ENCODE results near the gene RNF2. TPM values are rescaled to one million over a fixed set of nuclear protein-coding genes. Genes with fewer than 3 reads are reported as not detected.
A peak's percentile ranks its signal among the peaks of the same experiment; 100 is the strongest.

The RNF2 gene
- polyA plus RNA-seq, 4 donors: 3.2 to 24.8 (median 4.7) TPM

DNA sequence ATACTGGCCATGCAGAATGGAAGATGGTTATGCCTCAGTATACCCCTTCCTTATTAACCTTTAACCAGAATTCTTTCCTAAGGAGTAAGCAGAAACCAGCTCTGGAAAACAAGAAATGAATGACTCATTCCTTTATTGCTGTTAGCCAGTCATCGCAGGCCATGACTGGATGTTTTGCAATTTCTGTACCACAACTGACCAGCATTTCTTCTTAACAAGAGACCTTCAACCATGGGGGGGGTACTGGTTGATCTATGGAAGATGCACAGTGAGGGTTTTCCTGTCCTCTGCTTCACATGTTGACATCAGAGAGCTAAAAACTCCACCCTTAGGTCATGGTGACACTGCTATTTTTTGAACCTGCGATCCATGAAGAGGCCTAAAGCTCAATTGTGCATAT, 28.0 kb upstream of the RNF2 start:
- no peaks in the 10 kb centered on the region for H3K36me3 ChIP-seq (ENCODE audit: control insufficient read depth in 3 of 3, insufficient read depth in 2 of 3, low read depth in 1 of 3, low read length in 3 of 3)
- no peak for FAIRE-seq
- H3K27ac ChIP-seq (ENCODE audit: low read depth in 1 of 3, low read length in 2 of 3): peak overlapping the region in 1 of 3 donors; percentile 19
- peak; percentile 23 to 71 for DNase-seq
- no peaks in the 10 kb centered on the region for H3K9me3 ChIP-seq (ENCODE audit: control insufficient read depth in 2 of 2, insufficient read depth in 1 of 2, low read depth in 1 of 2, low read length in 1 of 2)
- peaks cover 0 to 4% (median 0%) of the 10 kb centered on the region in 3 donors for H3K4me1 ChIP-seq (ENCODE audit: control insufficient read depth in 3 of 3, insufficient read depth in 2 of 3, low read depth in 1 of 3, low read length in 2 of 3)
- no peak overlapping the region for H3K4me3 ChIP-seq (ENCODE audit: low read depth in 1 of 3, low read length in 3 of 3)
- no peaks in the 10 kb centered on the region for H3K27me3 ChIP-seq (ENCODE audit: control insufficient read depth in 3 of 3, insufficient read depth in 3 of 3, low read length in 3 of 3)
- 51 to 72% (median 53%) methylated on average over 2 of the region's 2 CpGs for WGBS, 3 donors

DNA sequence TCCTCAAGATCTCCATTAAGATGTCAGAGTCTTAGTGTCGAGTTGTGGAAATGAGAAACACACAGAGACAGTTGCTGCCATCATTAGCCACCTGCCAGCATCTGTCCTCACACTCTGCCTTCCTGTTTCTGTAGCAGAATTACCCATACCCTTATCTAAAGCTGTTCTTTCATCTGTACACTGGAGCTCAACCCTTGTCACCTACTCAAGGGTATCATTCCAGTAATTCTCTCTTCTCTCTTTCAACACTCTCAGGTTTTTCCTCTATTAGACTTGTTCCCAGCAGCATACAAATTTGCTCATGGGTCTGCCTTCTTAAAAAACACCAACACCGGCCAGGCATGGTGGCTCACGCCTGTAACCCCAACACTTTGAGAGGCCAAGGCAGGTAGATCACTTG, 27.4 kb upstream of the RNF2 start:
- FAIRE-seq: no peak
- Histone ChIP-seq H3K36me3 (ENCODE audit: control insufficient read depth in 3 of 3, insufficient read depth in 2 of 3, low read depth in 1 of 3, low read length in 3 of 3) (no peaks in the 10 kb centered on the region), H3K27me3 (ENCODE audit: control insufficient read depth in 3 of 3, insufficient read depth in 3 of 3, low read length in 3 of 3) (no peaks in the 10 kb centered on the region), H3K4me3 (ENCODE audit: low read depth in 1 of 3, low read length in 3 of 3) (no peak overlapping the region), H3K27ac (ENCODE audit: low read depth in 1 of 3, low read length in 2 of 3) (peak overlapping the region in 1 of 3 donors; percentile 19), H3K4me1 (ENCODE audit: control insufficient read depth in 3 of 3, insufficient read depth in 2 of 3, low read depth in 1 of 3, low read length in 2 of 3) (peaks cover 0 to 4% (median 0%) of the 10 kb centered on the region in 3 donors), H3K9me3 (ENCODE audit: control insufficient read depth in 2 of 2, insufficient read depth in 1 of 2, low read depth in 1 of 2, low read length in 1 of 2) (no peaks in the 10 kb centered on the region)
- DNase-seq: peak in 1 of 2 donors; percentile 9
- 83 to 96% (median 84%) methylated on average over 3 of the region's 3 CpGs for WGBS, 3 donors

DNA sequence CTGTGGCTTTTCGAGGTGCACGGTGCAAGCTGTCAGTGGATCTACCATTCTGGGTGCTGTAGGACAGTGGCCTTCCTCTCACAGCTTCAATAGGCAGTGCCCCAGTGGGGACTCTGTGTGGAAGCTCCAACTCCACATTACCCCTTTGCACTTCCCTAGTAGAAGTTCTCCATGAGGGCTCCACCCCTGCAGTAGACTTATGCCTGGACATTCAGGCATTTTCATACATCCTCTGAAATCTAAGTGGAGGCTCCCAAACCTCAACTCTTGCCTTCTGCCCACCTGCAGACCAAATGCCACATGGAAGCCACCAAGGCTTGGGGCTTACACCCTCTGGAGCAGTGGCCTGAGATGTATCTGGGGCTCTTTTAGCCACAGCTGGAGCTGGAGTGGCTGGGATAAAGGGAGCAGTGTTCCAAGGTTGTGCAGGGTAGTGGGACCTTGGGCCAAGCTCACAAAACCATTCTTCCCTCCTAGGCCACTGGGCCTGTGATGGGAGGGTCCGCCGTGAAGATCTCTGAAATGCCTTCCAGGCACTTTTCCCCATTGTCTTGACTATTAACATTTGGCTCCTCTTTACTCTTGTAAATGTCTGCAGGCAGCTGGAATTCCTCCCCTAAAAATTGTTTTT, 18.0 kb upstream of the RNF2 start:
- no peak for FAIRE-seq
- Histone ChIP-seq H3K27ac (ENCODE audit: low read depth in 1 of 3, low read length in 2 of 3) (no peak overlapping the region), H3K4me1 (ENCODE audit: control insufficient read depth in 3 of 3, insufficient read depth in 2 of 3, low read depth in 1 of 3, low read length in 2 of 3) (no peaks in the 10 kb centered on the region), H3K9me3 (ENCODE audit: control insufficient read depth in 2 of 2, insufficient read depth in 1 of 2, low read depth in 1 of 2, low read length in 1 of 2) (peaks cover 0 to 29% of the 10 kb centered on the region in 2 donors), H3K4me3 (ENCODE audit: low read depth in 1 of 3, low read length in 3 of 3) (no peak overlapping the region), H3K27me3 (ENCODE audit: control insufficient read depth in 3 of 3, insufficient read depth in 3 of 3, low read length in 3 of 3) (no peaks in the 10 kb centered on the region), H3K36me3 (ENCODE audit: control insufficient read depth in 3 of 3, insufficient read depth in 2 of 3, low read depth in 1 of 3, low read length in 3 of 3) (no peaks in the 10 kb centered on the region)
- WGBS, 3 donors: 95 to 97% (median 95%) methylated on average over 4 of the region's 4 CpGs
- no peak for DNase-seq

DNA sequence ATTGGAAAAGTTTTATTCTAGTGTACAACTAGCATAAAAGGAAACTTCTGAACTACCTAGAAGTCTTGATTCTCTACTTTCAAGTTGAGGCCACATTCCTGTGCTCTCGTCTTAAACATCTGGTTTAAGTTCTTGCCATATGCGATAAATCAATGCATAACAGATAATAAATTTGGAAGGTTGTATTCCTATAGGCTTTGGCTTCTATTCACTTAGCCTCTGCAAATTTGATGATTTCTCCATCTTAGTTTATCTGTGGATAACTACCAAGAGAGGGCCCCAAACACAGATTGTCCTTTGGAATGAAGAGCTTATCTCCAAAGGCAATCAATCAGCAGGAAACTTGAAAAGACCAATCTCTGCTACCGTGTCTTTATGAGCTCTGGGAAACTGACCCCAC, 11.7 kb upstream of the RNF2 start:
- H3K36me3 ChIP-seq (ENCODE audit: control insufficient read depth in 3 of 3, insufficient read depth in 2 of 3, low read depth in 1 of 3, low read length in 3 of 3): no peaks in the 10 kb centered on the region
- H3K27ac ChIP-seq (ENCODE audit: low read depth in 1 of 3, low read length in 2 of 3): no peak overlapping the region
- no peak for DNase-seq
- H3K4me3 ChIP-seq (ENCODE audit: low read depth in 1 of 3, low read length in 3 of 3): no peak overlapping the region
- no peaks in the 10 kb centered on the region for H3K4me1 ChIP-seq (ENCODE audit: control insufficient read depth in 3 of 3, insufficient read depth in 2 of 3, low read depth in 1 of 3, low read length in 2 of 3)
- 67 to 73% (median 69%) methylated on average over 3 of the region's 3 CpGs for WGBS, 3 donors
- no peaks in the 10 kb centered on the region for H3K27me3 ChIP-seq (ENCODE audit: control insufficient read depth in 3 of 3, insufficient read depth in 3 of 3, low read length in 3 of 3)
- no peak for FAIRE-seq
- H3K9me3 ChIP-seq (ENCODE audit: control insufficient read depth in 2 of 2, insufficient read depth in 1 of 2, low read depth in 1 of 2, low read length in 1 of 2): no peaks in the 10 kb centered on the region

DNA sequence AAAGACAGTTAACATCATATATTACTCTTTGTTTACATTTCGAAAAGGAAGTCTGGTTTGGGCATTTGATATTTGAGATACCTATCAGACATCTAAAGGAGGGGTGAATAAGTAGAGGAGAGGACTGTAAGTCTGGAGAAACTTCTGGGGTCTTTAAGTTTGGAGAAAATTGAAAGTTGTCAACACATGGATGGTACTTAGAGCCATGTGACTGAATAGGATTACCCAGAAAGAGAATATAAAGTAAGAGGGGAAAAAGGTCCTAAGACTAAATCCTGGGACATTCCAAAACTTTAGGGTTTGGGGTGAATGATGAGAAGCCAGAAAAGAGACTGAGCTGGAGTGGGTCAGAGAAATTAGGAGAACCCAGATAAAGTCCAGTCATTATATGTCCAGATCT, 10.1 kb upstream of the RNF2 start:
- H3K27ac ChIP-seq (ENCODE audit: low read depth in 1 of 3, low read length in 2 of 3): no peak overlapping the region
- 68 to 78% (median 76%) methylated on average over 1 of the region's 1 CpG for WGBS, 3 donors
- DNase-seq (no peak), FAIRE-seq (no peak)
- H3K27me3 ChIP-seq (ENCODE audit: control insufficient read depth in 3 of 3, insufficient read depth in 3 of 3, low read length in 3 of 3): no peaks in the 10 kb centered on the region
- H3K4me1 ChIP-seq (ENCODE audit: control insufficient read depth in 3 of 3, insufficient read depth in 2 of 3, low read depth in 1 of 3, low read length in 2 of 3): no peaks in the 10 kb centered on the region
- H3K9me3 ChIP-seq (ENCODE audit: control insufficient read depth in 2 of 2, insufficient read depth in 1 of 2, low read depth in 1 of 2, low read length in 1 of 2): no peaks in the 10 kb centered on the region
- H3K4me3 ChIP-seq (ENCODE audit: low read depth in 1 of 3, low read length in 3 of 3): no peak overlapping the region
- no peaks in the 10 kb centered on the region for H3K36me3 ChIP-seq (ENCODE audit: control insufficient read depth in 3 of 3, insufficient read depth in 2 of 3, low read depth in 1 of 3, low read length in 3 of 3)

DNA sequence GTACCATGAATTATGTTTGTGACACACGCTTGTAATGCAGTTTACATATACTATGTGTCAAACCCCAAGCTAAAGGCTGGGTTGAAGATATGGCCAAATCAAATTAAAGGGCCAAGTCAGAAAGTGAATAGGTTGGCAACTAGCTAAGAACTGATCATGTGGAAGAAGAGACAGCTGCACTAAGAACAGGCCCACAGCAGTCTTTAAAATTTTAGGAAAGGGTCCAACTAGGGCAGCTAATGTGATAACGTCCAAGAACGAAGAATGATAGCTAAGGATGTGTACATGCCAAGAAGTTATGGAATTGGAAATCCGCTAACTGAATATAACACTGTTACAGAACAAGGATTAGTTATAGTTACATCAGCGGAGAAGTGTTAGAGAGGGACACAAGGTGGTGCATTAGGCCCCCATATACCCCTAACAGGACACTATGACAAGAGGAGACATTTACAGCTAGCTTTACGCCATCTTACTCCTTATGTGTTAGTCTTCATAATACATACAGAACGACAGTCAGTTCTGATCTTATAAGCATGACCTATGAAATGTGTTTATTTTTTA, 6.5 kb upstream of the RNF2 start:
- FAIRE-seq (no peak), DNase-seq (no peak)
- no peak overlapping the region for H3K27ac ChIP-seq (ENCODE audit: low read depth in 1 of 3, low read length in 2 of 3)
- no peaks in the 10 kb centered on the region for H3K4me1 ChIP-seq (ENCODE audit: control insufficient read depth in 3 of 3, insufficient read depth in 2 of 3, low read depth in 1 of 3, low read length in 2 of 3)
- H3K27me3 ChIP-seq (ENCODE audit: control insufficient read depth in 3 of 3, insufficient read depth in 3 of 3, low read length in 3 of 3): no peaks in the 10 kb centered on the region
- H3K9me3 ChIP-seq (ENCODE audit: control insufficient read depth in 2 of 2, insufficient read depth in 1 of 2, low read depth in 1 of 2, low read length in 1 of 2): no peaks in the 10 kb centered on the region
- 90 to 96% (median 94%) methylated on average over 7 of the region's 7 CpGs for WGBS, 3 donors
- no peaks in the 10 kb centered on the region for H3K36me3 ChIP-seq (ENCODE audit: control insufficient read depth in 3 of 3, insufficient read depth in 2 of 3, low read depth in 1 of 3, low read length in 3 of 3)
- no peak overlapping the region for H3K4me3 ChIP-seq (ENCODE audit: low read depth in 1 of 3, low read length in 3 of 3)

DNA sequence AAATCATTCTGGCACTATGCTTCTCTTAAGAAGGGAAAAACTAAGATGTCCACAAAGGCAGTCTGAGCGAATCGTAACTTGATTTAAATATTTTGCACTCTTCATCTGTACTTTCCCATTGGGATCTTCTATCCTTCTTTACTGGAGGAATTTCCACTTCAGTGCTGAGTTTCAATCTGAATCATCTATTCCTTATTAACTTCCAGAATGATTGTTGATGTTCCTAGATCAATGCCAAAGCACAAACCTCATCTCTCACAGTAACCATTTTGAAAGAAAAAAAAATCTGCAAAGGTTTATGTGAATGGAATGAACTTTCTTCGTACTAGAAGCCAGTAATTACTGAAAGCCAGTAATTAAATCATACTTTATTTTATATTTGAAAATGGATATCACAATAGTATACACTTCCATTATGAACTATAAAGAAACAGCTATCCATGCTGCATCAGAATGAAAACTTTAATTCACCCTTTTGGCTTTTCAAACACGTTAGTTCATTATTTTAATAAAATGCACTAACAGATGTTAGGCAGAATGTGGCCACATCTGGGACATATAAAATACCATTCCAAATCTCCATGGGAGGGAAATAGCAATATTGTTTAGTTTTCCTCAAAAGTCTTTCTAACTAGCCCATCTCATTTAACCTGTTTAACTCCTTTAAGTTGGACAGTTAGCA, 5.5 kb upstream of the RNF2 start:
- no peaks in the 10 kb centered on the region for H3K27me3 ChIP-seq (ENCODE audit: control insufficient read depth in 3 of 3, insufficient read depth in 3 of 3, low read length in 3 of 3)
- DNase-seq (no peak), FAIRE-seq (no peak)
- H3K4me1 ChIP-seq (ENCODE audit: control insufficient read depth in 3 of 3, insufficient read depth in 2 of 3, low read depth in 1 of 3, low read length in 2 of 3): peaks cover 0 to 2% (median 0%) of the 10 kb centered on the region in 3 donors
- H3K4me3 ChIP-seq (ENCODE audit: low read depth in 1 of 3, low read length in 3 of 3): no peak overlapping the region
- H3K9me3 ChIP-seq (ENCODE audit: control insufficient read depth in 2 of 2, insufficient read depth in 1 of 2, low read depth in 1 of 2, low read length in 1 of 2): no peaks in the 10 kb centered on the region
- WGBS, 3 donors: 83 to 91% (median 89%) methylated on average over 4 of the region's 4 CpGs
- H3K27ac ChIP-seq (ENCODE audit: low read depth in 1 of 3, low read length in 2 of 3): no peak overlapping the region
- no peaks in the 10 kb centered on the region for H3K36me3 ChIP-seq (ENCODE audit: control insufficient read depth in 3 of 3, insufficient read depth in 2 of 3, low read depth in 1 of 3, low read length in 3 of 3)

DNA sequence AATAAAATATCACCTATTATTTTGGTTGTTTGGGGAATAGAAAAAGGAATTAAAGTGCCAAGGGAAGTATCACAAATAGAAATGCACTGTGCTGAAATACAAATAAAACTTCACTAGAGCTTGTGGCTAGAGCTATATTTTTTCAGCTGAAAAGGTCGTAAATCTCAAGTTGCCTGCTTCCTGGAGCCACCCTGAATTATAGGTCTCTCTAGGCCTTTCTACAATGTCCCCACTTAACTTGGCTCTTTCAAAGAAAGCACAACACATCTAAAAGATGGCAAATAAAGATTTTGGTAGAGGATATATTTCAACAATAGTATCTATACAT, 5.0 kb upstream of the RNF2 start:
- no peak overlapping the region for H3K4me3 ChIP-seq (ENCODE audit: low read depth in 1 of 3, low read length in 3 of 3)
- H3K36me3 ChIP-seq (ENCODE audit: control insufficient read depth in 3 of 3, insufficient read depth in 2 of 3, low read depth in 1 of 3, low read length in 3 of 3): no peaks in the 10 kb centered on the region
- H3K9me3 ChIP-seq (ENCODE audit: control insufficient read depth in 2 of 2, insufficient read depth in 1 of 2, low read depth in 1 of 2, low read length in 1 of 2): no peaks in the 10 kb centered on the region
- no peaks in the 10 kb centered on the region for H3K27me3 ChIP-seq (ENCODE audit: control insufficient read depth in 3 of 3, insufficient read depth in 3 of 3, low read length in 3 of 3)
- WGBS, 3 donors: 50 to 79% (median 58%) methylated on average over 1 of the region's 1 CpG
- no peak for DNase-seq
- FAIRE-seq: no peak
- H3K4me1 ChIP-seq (ENCODE audit: control insufficient read depth in 3 of 3, insufficient read depth in 2 of 3, low read depth in 1 of 3, low read length in 2 of 3): peaks cover 0 to 4% (median 0%) of the 10 kb centered on the region in 3 donors
- no peak overlapping the region for H3K27ac ChIP-seq (ENCODE audit: low read depth in 1 of 3, low read length in 2 of 3)

Measured in small intestine (tissue), 7 donors.